ENCODE data around the gene IQCE.

IQCE gene

GRCh38 chr7:2520131-2520760, 38.5 kb upstream of the IQCE start:
- DNase-seq: no peak
- H3K9me3 ChIP-seq (replicated peaks; ENCODE audit: insufficient read depth, low read length): no peaks in the 10 kb centered on the region
- H3K9ac ChIP-seq (ENCODE audit: low read length): no peak overlapping the region
- peaks cover 87% of the 10 kb centered on the region for H3K27me3 ChIP-seq (replicated peaks; ENCODE audit: insufficient read depth, low read length)
- no peak for TF ChIP-seq EZH2 (optimal IDR thresholded peaks at IDR 0.05; ENCODE audit: low read depth, low read length)
- TF ChIP-seq CTCF (IDR thresholded peaks at IDR 0.05; ENCODE audit: low read length): no peak
- no peak for TF ChIP-seq EZH2phosphoT487 (IDR thresholded peaks at IDR 0.05; ENCODE audit: low read length)
- H3K4me1 ChIP-seq (ENCODE audit: low read length): no peaks in the 10 kb centered on the region
- H3K4me2 ChIP-seq (ENCODE audit: low read depth, low read length): no peak overlapping the region
- no peaks in the 10 kb centered on the region for H3K36me3 ChIP-seq (replicated peaks; ENCODE audit: insufficient read depth, low read length)
- no peaks in the 10 kb centered on the region for H4K20me1 ChIP-seq (ENCODE audit: insufficient read depth, low read length)
- H3F3A ChIP-seq (ENCODE audit: insufficient read depth, low read length): no peaks in the 10 kb centered on the region
- H3K79me2 ChIP-seq (ENCODE audit: low read length): no peaks in the 10 kb centered on the region
- no peak overlapping the region for H3K27ac ChIP-seq (ENCODE audit: low read length)
- H3K9me2 ChIP-seq (replicated peaks; ENCODE audit: insufficient read depth, low read length): no peaks in the 10 kb centered on the region
- H3K4me3 ChIP-seq (ENCODE audit: low read length): no peak overlapping the region
- H2AFZ ChIP-seq (ENCODE audit: low read length): no peak overlapping the region

DNA sequence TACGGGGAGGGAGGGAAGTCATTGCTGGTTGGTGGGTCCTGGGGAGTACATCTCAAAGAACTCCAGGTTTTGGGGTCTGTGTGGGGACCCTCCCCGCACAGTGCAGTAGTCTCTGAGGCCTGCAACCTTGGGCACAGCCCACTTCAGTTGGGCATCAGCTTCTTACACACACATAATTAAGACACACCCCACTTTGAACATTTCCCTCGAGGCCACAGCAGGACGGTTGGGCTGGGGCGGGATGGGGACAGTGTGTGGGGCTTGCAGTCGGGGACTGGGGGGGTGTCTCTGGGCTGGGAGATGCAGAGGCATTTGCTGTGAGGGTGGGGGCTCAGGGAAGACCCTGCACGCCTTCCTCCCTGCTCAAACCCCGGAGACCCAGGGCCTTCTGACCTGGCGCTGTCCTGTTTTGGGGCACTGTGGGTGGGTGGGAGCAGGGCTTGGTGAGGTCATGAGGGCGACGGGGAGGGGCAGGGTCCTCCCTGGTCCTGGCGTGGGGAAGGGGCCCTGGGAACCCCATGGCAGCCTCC, 38.0 kb upstream of the IQCE start:
- TF ChIP-seq CTCF (IDR thresholded peaks at IDR 0.05; ENCODE audit: low read length): no peak
- Histone ChIP-seq H3K36me3 (replicated peaks; ENCODE audit: insufficient read depth, low read length) (no peaks in the 10 kb centered on the region), H3K9me3 (replicated peaks; ENCODE audit: insufficient read depth, low read length) (no peaks in the 10 kb centered on the region), H3F3A (ENCODE audit: insufficient read depth, low read length) (no peaks in the 10 kb centered on the region), H3K9ac (ENCODE audit: low read length) (no peak overlapping the region), H2AFZ (ENCODE audit: low read length) (no peak overlapping the region), H3K9me2 (replicated peaks; ENCODE audit: insufficient read depth, low read length) (no peaks in the 10 kb centered on the region), H4K20me1 (ENCODE audit: insufficient read depth, low read length) (no peaks in the 10 kb centered on the region), H3K27me3 (replicated peaks; ENCODE audit: insufficient read depth, low read length) (peaks cover 89% of the 10 kb centered on the region), H3K4me1 (ENCODE audit: low read length) (no peaks in the 10 kb centered on the region), H3K27ac (ENCODE audit: low read length) (no peak overlapping the region), H3K79me2 (ENCODE audit: low read length) (no peaks in the 10 kb centered on the region), H3K4me2 (ENCODE audit: low read depth, low read length) (no peak overlapping the region), H3K4me3 (ENCODE audit: low read length) (no peak overlapping the region)
- DNase-seq: no peak

GRCh38 chr7:2521341-2521745, 37.4 kb upstream of the IQCE start:
- no peaks in the 10 kb centered on the region for H3K9me3 ChIP-seq (replicated peaks; ENCODE audit: insufficient read depth, low read length)
- H3K4me3 ChIP-seq (ENCODE audit: low read length): no peak overlapping the region
- H3K9me2 ChIP-seq (replicated peaks; ENCODE audit: insufficient read depth, low read length): no peaks in the 10 kb centered on the region
- no peaks in the 10 kb centered on the region for H3K4me1 ChIP-seq (ENCODE audit: low read length)
- H3K36me3 ChIP-seq (replicated peaks; ENCODE audit: insufficient read depth, low read length): no peaks in the 10 kb centered on the region
- no peak overlapping the region for H3K4me2 ChIP-seq (ENCODE audit: low read depth, low read length)
- peaks cover 89% of the 10 kb centered on the region for H3K27me3 ChIP-seq (replicated peaks; ENCODE audit: insufficient read depth, low read length)
- no peaks in the 10 kb centered on the region for H4K20me1 ChIP-seq (ENCODE audit: insufficient read depth, low read length)
- no peaks in the 10 kb centered on the region for H3K79me2 ChIP-seq (ENCODE audit: low read length)
- DNase-seq: no peak
- no peak overlapping the region for H2AFZ ChIP-seq (ENCODE audit: low read length)
- no peak for TF ChIP-seq EZH2 (optimal IDR thresholded peaks at IDR 0.05; ENCODE audit: low read depth, low read length)
- TF ChIP-seq CTCF (IDR thresholded peaks at IDR 0.05; ENCODE audit: low read length): no peak
- no peak for TF ChIP-seq EZH2phosphoT487 (IDR thresholded peaks at IDR 0.05; ENCODE audit: low read length)
- H3K9ac ChIP-seq (ENCODE audit: low read length): no peak overlapping the region
- H3F3A ChIP-seq (ENCODE audit: insufficient read depth, low read length): no peaks in the 10 kb centered on the region
- no peak overlapping the region for H3K27ac ChIP-seq (ENCODE audit: low read length)

All from MM.1S (cell line).